Testis (tissue), 2 donors: ENCODE data around the gene DAZAP2.

Source experiments
- POLR2A ChIP-seq: fragments of 450-650 bp; IDR thresholded peaks from one replicate; pipeline ENCODE4 v1.6.1; 2017; ENCODE audit warnings: antibody characterized with exemption, mild to moderate bottlenecking, moderate library complexity
- TF ChIP-seq, protein P1 (sequence below), 3 experiments: fragments of 450-650 bp in 2 of 3; fragments of 200-600 bp in 1 of 3; sonication (generic) in 1 of 3; IDR thresholded peaks; one replicate each; pipeline ENCODE4 v1.5.1; 2016 to 2019; ENCODE audit warnings: antibody characterized with exemption in 3 of 3, mild to moderate bottlenecking in 2 of 3, moderate library complexity in 1 of 3

- TF ChIP-seq, protein P1, sequence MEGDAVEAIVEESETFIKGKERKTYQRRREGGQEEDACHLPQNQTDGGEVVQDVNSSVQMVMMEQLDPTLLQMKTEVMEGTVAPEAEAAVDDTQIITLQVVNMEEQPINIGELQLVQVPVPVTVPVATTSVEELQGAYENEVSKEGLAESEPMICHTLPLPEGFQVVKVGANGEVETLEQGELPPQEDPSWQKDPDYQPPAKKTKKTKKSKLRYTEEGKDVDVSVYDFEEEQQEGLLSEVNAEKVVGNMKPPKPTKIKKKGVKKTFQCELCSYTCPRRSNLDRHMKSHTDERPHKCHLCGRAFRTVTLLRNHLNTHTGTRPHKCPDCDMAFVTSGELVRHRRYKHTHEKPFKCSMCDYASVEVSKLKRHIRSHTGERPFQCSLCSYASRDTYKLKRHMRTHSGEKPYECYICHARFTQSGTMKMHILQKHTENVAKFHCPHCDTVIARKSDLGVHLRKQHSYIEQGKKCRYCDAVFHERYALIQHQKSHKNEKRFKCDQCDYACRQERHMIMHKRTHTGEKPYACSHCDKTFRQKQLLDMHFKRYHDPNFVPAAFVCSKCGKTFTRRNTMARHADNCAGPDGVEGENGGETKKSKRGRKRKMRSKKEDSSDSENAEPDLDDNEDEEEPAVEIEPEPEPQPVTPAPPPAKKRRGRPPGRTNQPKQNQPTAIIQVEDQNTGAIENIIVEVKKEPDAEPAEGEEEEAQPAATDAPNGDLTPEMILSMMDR (IDR thresholded peaks at IDR 0.05): no peak
- TF ChIP-seq POLR2A: no peak
These were observed 35.9 kb upstream of the DAZAP2 start for GRCh38 chr12:51202718-51203117.
